SW 1271 (cell line): ENCODE measurements around the gene STARD7.
"Not testable (repeated sequence)": the region's sequence is repeated elsewhere in the genome, so short reads cannot be mapped to it uniquely, and the experiment has no call there.

Source experiments
- DNase-seq, 2 experiments: peaks; one replicate each; lab custom pipeline; 2025; lab: John Stamatoyannopoulos, UW

Gene STARD7

GRCh38 chr2:96148410-96149217, 60.0 kb downstream of the STARD7 start:
- no peak for DNase-seq

DNA sequence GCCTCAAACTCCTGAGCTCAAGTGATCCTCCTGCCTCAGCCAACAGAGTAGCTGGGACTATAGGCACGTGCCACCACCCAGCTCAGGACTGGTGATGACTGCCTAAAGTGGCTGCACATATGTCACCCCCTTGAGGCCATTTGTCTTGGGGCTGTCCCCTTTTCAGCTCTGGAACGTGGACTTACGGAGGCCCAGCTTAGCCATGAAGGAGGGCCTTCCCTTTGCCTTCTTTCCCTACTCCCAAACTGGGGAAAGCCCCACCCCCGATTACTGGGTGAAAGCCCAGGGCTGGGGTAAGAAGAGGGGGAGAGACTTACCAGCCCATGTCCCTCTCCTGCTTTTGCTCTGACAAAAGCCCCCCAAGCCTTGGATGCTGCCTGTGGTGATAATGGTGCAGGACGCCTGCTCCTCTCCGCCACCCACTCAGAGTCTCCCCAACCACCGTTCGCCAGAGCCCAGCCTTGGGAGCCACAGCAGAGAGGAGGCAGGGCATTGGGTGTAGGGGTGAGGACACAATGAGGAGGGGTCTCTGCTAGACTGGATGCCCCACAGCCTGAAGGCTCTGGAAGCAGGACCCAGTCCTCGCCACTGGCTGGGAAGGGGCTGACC, 60.9 kb downstream of the STARD7 start:
- no peak for DNase-seq

- DNase-seq: no peak
Measured at GRCh38 chr2:96146881-96147592, 61.6 kb downstream of the STARD7 start.

DNA sequence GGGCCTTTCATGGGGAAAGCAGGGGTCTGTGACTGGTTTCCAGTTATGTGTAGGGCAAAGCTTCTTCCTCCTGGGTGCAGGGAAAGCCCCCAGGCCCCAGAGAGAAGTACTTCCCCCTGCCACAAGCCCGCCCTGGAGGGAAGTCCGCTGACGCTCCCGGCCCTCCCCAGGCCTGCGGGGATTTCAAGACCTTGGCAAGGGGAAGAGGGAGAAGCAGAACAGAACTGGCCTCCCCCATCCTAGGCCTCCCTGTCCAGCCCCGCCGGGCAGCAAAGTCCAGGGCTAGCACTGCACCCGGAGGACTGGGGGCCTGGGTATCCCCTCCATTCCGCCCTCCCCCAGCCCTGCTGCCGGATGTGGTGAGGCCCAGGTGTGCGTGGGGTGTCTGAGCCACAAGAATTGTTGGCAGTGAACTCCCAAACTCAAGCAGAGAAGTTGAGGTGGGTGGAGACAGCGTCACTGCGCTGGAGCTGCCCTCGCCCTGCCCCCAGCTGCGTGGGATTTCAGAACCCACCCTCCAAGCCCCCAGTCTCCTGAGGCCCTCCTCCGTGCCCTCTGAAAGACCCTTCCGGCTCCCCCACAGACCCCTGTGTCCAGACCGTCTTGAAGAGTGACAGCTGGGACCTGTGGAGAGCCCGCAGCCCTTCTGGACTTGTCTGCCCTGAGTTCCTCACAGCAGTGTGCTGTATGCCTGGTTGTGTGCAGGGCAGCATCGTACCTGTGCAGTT, 62.3 kb downstream of the STARD7 start:
- DNase-seq: no peak

- DNase-seq: no peak
Measured at GRCh38 chr2:96145848-96146152, 62.8 kb downstream of the STARD7 start.

DNA sequence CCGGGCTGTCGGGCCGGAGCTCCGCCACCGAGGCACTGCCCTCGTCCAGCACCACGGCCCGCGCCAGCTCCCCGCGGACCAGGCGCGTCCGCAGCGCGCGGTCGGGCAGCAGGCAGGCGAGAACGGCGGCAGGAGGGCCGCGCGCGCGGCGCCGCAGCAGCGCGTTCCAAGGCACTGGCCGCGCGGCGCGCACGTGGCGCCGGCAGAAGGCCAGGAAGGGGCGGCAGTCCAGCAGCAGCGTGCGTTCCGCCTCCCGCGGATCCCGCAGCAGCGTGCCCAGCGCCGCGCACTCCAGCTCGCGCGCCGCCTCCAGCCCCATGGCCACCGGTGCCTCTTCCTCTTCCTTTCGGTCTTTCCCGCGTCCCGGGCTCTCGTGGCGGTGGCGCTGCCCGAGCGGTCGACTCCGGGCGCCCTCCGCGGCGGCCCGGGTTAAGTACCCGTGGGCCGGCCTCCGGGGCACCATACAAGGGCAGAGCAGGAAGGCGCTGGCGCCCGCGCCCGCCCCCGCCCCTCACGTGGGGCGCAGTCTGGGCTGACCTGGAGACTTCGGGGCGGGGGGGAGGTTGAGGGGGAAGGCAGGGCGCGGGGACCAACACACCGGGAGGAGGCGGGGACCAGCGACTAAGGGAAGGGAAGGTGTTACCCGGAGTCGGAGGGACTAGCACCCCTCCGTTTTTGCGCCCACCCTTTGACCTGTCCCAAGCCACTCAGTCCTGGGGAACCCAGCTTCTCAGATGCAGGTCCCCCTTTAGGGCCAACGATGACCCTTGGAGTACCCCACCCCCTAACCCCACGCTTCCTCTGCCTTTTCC, 63.4 kb downstream of the STARD7 start, which contains the start of gene DUSP2:
TSS of gene DUSP2 (minus strand) at position 405 of the 812 bp plus-strand sequence. CDS start at position 319, 86 bp downstream.
- DNase-seq: peak in 1 of 2 experiments; percentile 37

GRCh38 chr2:96144481-96145035, 64.1 kb downstream of the STARD7 start:
- no peak for DNase-seq

- DNase-seq: no peak
Measured at GRCh38 chr2:96143848-96144480, 64.7 kb downstream of the STARD7 start.

DNA sequence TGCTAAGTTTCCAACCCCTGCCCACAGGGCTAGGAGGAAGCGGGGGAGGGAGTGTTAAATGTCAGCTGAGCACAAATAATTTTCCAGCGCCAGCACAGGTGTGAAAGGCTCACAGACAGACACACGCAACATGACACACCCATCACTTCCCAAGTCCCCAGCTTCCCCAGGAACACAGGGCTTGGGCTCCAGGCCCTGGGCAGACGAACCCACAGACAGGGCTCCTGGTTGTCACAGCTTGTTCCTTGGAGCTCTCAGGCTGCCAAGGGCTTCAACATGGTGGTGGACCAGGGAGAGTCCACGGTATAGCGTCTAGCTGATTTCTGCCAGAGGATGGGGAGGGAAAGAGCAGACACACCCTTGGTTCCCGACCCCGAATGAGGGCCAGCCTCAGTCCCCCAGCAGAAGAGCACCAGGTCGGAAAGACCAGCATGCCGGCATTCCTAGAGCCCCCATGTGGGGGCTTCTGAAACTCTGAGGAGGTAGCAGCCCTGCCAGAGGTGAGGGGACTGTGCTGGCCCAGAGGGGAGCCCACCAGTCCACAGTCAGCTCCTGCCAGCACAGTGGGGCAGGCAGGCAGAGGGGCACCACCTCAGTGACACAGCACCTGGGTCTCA, 65.3 kb downstream of the STARD7 start:
- no peak for DNase-seq

DNA sequence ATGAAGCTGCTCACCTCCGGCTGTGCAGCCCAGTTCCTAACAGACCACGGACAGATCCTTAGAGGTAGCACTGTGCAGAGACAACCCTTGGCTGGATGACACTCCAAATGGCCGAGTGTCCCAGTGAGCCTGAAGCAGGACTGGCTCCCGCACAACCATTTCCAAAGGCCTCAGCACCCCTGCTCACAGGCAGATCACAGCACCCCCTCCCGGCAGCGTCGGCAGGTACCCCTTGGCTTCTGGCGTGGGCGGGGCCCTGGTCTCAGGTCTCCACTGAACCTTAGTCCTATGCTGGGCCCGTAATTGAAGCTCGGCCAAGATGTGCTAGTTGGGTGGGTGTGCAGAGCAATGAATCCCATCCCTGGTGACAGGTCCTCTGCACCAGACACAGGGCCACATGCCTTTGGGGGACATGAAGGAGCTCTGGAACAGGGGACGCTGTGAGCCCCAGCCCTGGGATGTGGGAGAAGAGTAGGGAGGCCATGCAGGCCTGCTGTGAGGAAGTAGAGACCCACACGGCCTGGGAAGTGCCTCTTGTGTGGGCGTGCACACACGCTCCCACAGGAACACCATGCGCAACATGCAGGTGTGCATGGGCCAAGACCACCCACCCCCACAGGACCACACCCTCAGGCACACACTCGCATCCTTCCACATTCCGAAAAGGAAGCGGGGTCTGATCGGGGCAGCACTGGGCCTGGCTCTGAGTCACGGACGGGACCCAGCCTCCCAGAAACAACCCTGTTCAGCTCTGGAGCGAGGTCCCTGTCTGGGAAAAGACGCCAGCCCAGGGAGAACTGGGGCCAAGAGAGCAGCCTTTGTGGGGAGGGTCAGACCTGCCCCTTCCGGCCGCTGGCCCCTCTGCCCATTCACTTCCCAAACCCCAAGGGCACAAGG, 66.2 kb downstream of the STARD7 start:
- no peak for DNase-seq

DNA sequence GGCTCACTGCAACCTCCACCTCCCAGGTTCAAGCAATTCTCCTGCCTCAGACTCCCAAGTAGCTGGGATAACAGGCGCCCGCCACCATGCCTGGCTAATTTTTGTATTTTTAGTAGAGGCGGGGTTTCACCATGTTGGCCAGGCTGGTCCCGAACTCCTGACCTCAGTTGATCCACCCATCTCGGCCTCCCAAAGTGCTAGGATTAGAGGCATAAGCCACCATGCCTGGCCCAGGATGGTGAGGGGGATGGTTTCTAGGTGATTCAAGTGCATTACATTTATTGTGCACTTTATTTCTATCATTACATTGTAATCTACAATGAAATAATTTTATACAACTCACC, 67.0 kb downstream of the STARD7 start:
- DNase-seq: not testable (repeated sequence)

GRCh38 chr2:96140941-96141623, 67.5 kb downstream of the STARD7 start:
- no peak for DNase-seq

GRCh38 chr2:96139181-96139758, 69.4 kb downstream of the STARD7 start:
- DNase-seq: no peak

- DNase-seq: no peak
Measured at GRCh38 chr2:96138179-96139145, 70.2 kb downstream of the STARD7 start, which contains the start of gene ASTL. ASTL (minus strand) TSS chr2:96138502; CDS start chr2:96138436, 66 bp downstream.

GRCh38 chr2:96137321-96138178, 71.1 kb downstream of the STARD7 start:
- DNase-seq: no peak

DNA sequence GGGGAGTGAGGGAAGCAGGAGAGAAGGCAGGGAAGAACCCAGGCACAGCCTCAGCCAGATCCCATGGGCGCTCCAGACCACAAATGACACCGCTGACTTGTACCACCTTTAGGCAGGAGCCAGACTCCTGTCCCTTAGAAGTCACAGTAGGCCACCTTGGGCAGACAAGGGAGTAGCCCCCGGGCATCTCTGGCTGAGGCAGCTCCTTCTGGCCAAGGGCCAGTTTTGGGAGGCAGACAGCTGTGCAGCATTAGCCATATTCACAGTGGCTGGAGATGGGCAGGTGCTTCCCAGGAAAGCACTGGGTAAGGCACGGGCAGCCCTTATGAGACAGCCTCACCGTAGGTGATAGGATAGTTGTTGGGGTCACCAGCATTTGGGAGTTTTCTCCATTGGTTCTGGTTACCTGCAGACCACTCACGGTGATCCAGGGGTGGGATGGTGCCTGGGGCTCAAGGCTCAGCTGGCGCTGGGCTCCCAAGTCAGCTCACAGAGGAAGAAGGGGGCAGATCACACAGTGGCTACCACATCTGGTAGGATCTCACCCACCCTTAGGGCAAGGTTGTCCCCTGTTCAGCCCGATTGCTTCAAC, 72.4 kb downstream of the STARD7 start:
- no peak for DNase-seq
